SKM-1 (cell line): ENCODE results near the gene KLF16.
A peak's percentile ranks its signal among the peaks of the same experiment; 100 is the strongest.

Experiments used
- DNase-seq: peaks from one replicate; lab custom pipeline; 2025; ENCODE audit not compliant: unreplicated experiment; lab: John Stamatoyannopoulos, UW

KLF16 gene

GRCh38 chr19:1856345-1856697, 7.1 kb downstream of the KLF16 start:
- no peak for DNase-seq

- no peak for DNase-seq
These were observed 7.5 kb downstream of the KLF16 start for GRCh38 chr19:1855828-1856255.

GRCh38 chr19:1855040-1855827, 8.1 kb downstream of the KLF16 start:
- DNase-seq = peak; percentile 76

- no peak for DNase-seq
These were observed 8.8 kb downstream of the KLF16 start for GRCh38 chr19:1854542-1855039.

GRCh38 chr19:1854039-1854541, 9.3 kb downstream of the KLF16 start:
- DNase-seq = no peak

- peak; percentile 81 for DNase-seq
These were observed 9.9 kb downstream of the KLF16 start for GRCh38 chr19:1853295-1854038.

- DNase-seq = no peak
These were observed 10.7 kb downstream of the KLF16 start for GRCh38 chr19:1852581-1853128.

GRCh38 chr19:1851654-1852580, 11.5 kb downstream of the KLF16 start:
- DNase-seq = no peak

GRCh38 chr19:1850809-1851653, 12.3 kb downstream of the KLF16 start:
- DNase-seq = no peak

GRCh38 chr19:1849886-1850398, 13.4 kb downstream of the KLF16 start:
- DNase-seq = no peak

- DNase-seq = no peak
These were observed 14.3 kb downstream of the KLF16 start for GRCh38 chr19:1849132-1849474.

GRCh38 chr19:1848399-1849131, 14.8 kb downstream of the KLF16 start, which contains the start of gene REXO1:
Gene REXO1 (minus strand): TSS chr19:1848483. CDS start chr19:1848358, 125 bp downstream.
- DNase-seq = peak; percentile 83

- no peak for DNase-seq
These were observed 15.5 kb downstream of the KLF16 start for GRCh38 chr19:1847684-1848398.

GRCh38 chr19:1847348-1847683, 16.1 kb downstream of the KLF16 start:
- no peak for DNase-seq

GRCh38 chr19:1846517-1847204, 16.7 kb downstream of the KLF16 start:
- DNase-seq = no peak

GRCh38 chr19:1845642-1846041, 17.7 kb downstream of the KLF16 start:
- no peak for DNase-seq

- DNase-seq = no peak
These were observed 18.3 kb downstream of the KLF16 start for GRCh38 chr19:1845125-1845515.
